A549 (cell line): ENCODE data around the gene SRC.

Experiments used
- CEBPB ChIP-seq, 2 experiments: fragments of >200 bp in 1 of 2; sonication (Bioruptor Twin) in 1 of 2; formaldehyde crosslinking in 1 of 2; IDR thresholded peaks; 2 replicates each; pipeline ENCODE4 v1.6.1; 2012 to 2016
- CHD2 ChIP-seq: fragments of 150-350 bp; IDR thresholded peaks from 2 replicates; pipeline ENCODE4 v1.6.1; 2014; ENCODE audit warnings: low read length; ENCODE audit not compliant: partially characterized antibody
- CTCF ChIP-seq: fragments of >200 bp; sonication (Bioruptor Twin); formaldehyde crosslinking; IDR thresholded peaks from 3 replicates; pipeline ENCODE4 v1.5.1; 2016
- EP300 ChIP-seq, 2 experiments: fragments of >200 bp; sonication (Bioruptor Twin); formaldehyde crosslinking; IDR thresholded peaks; 2 replicates in 1 of 2; 3 replicates in 1 of 2; pipeline ENCODE4 v1.6.1; 2016 to 2017
- ESRRA ChIP-seq: fragments of 150-350 bp; IDR thresholded peaks from 2 replicates; pipeline ENCODE4 v1.6.1; 2014; ENCODE audit warnings: mild to moderate bottlenecking, low read length, borderline replicate concordance
- FOSL2 ChIP-seq, 2 experiments: fragments of 450-650 bp in 1 of 2; fragments of >200 bp in 1 of 2; sonication (Bioruptor Twin) in 1 of 2; formaldehyde crosslinking; IDR thresholded peaks; 2 replicates each; pipeline versions ENCODE4 v1.5.0 to v1.6.1; 2016 to 2020; ENCODE audit warnings: mild to moderate bottlenecking in 1 of 2, moderate library complexity in 1 of 2
- KDM1A ChIP-seq: fragments of 200-600 bp; sonication (generic); IDR thresholded peaks from 2 replicates; pipeline ENCODE4 v1.6.1; 2016; ENCODE audit warnings: low read depth, mild to moderate bottlenecking
- POLR2A ChIP-seq: IDR thresholded peaks from 2 replicates; pipeline ENCODE4 v1.6.1; 2012; ENCODE audit warnings: mild to moderate bottlenecking, low read length
- RAD21 ChIP-seq, 2 experiments: fragments of >200 bp in 1 of 2; sonication (Bioruptor Twin) in 1 of 2; formaldehyde crosslinking in 1 of 2; IDR thresholded peaks in 1 of 2; conservative IDR thresholded peaks in 1 of 2; 2 replicates in 1 of 2; 3 replicates in 1 of 2; pipeline ENCODE4 v1.6.1; 2012 to 2018; ENCODE audit warnings: inconsistent platforms in 1 of 2
- REST ChIP-seq: fragments of 200-600 bp; sonication (generic); IDR thresholded peaks from 2 replicates; pipeline ENCODE4 v1.6.1; 2016; ENCODE audit warnings: antibody characterized with exemption, mild to moderate bottlenecking, moderate library complexity
- RFX5 ChIP-seq: fragments of 450-650 bp; IDR thresholded peaks from 2 replicates; pipeline ENCODE4 v1.7.1; 2014; ENCODE audit warnings: antibody characterized with exemption, mild to moderate bottlenecking, moderate library complexity
- RNF2 ChIP-seq: fragments of 200-600 bp; sonication (generic); IDR thresholded peaks from 2 replicates; pipeline ENCODE4 v1.6.1; 2016; ENCODE audit warnings: low read depth, mild to moderate bottlenecking, antibody characterized with exemption, moderate library complexity, borderline replicate concordance
- USF2 ChIP-seq: fragments of 450-650 bp; IDR thresholded peaks from 2 replicates; pipeline ENCODE4 v1.6.1; 2014; ENCODE audit warnings: antibody characterized with exemption
- TF ChIP-seq, protein P1 (sequence below): IDR thresholded peaks from 2 replicates; pipeline ENCODE4 v1.6.1; 2012

DNA sequence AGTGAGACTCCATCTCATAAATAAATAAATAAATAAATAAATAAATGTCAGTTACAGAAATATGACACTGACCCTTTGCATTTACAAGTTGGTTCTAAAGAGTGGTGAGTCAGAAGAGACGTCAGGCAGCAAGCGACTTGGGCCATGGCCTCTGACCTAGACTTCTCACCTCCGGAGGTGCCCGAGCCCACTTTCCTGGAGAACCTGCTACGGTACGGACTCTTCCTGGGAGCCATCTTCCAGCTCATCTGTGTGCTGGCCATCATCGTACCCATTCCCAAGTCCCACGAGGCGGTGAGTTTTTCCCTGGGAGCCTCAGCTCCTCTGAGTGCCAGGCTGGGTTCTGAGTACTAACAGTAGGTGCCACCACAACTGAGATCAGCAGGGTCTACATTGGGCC lies 44.8 kb upstream of the SRC start:
- TF ChIP-seq CTCF (no peak), POLR2A (no peak), FOSL2 (IDR thresholded peaks at IDR 0.05) (no peak), FOSL2 (CRISPR knock-in tag; IDR thresholded peaks at IDR 0.05) (no peak), EP300 (IDR thresholded peaks at IDR 0.05) (no peak), RFX5 (no peak), ESRRA (no peak), RNF2 (no peak), CHD2 (no peak), CEBPB (IDR thresholded peaks at IDR 0.05) (no peak), RAD21 (conservative IDR thresholded peaks at IDR 0.05 in 1 of 2, IDR thresholded peaks at IDR 0.05 in 1 of 2) (no peak), USF2 (no peak), REST (no peak), KDM1A (no peak)
- TF ChIP-seq, protein P1, sequence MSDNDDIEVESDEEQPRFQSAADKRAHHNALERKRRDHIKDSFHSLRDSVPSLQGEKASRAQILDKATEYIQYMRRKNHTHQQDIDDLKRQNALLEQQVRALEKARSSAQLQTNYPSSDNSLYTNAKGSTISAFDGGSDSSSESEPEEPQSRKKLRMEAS: no peak
